ENCODE results near the gene TNFAIP3. TPM values are rescaled to one million over a fixed set of nuclear protein-coding genes. Genes with fewer than 3 reads are reported as not detected.
"Not testable (repeated sequence)": the region's sequence is repeated elsewhere in the genome, so short reads cannot be mapped to it uniquely, and the experiment has no call there.

TNFAIP3 gene
- total RNA-seq, 1 donor from 2014 or later, result 16.8 TPM

GRCh38 chr6:137840252-137840651 lies 26.8 kb upstream of the TNFAIP3 start:
- FAIRE-seq, result no peak
- peaks cover 6% of the 10 kb centered on the region for H3K9me3 Mint-ChIP-seq (ENCODE audit: unreplicated experiment)
- TF ChIP-seq, protein P1, sequence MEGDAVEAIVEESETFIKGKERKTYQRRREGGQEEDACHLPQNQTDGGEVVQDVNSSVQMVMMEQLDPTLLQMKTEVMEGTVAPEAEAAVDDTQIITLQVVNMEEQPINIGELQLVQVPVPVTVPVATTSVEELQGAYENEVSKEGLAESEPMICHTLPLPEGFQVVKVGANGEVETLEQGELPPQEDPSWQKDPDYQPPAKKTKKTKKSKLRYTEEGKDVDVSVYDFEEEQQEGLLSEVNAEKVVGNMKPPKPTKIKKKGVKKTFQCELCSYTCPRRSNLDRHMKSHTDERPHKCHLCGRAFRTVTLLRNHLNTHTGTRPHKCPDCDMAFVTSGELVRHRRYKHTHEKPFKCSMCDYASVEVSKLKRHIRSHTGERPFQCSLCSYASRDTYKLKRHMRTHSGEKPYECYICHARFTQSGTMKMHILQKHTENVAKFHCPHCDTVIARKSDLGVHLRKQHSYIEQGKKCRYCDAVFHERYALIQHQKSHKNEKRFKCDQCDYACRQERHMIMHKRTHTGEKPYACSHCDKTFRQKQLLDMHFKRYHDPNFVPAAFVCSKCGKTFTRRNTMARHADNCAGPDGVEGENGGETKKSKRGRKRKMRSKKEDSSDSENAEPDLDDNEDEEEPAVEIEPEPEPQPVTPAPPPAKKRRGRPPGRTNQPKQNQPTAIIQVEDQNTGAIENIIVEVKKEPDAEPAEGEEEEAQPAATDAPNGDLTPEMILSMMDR (IDR thresholded peaks at IDR 0.05; ENCODE audit: insufficient read depth, low read depth, low read length), result no peak
- TF ChIP-seq EZH2 (IDR thresholded peaks at IDR 0.05; ENCODE audit: insufficient read depth, low read length), result no peak

DNA sequence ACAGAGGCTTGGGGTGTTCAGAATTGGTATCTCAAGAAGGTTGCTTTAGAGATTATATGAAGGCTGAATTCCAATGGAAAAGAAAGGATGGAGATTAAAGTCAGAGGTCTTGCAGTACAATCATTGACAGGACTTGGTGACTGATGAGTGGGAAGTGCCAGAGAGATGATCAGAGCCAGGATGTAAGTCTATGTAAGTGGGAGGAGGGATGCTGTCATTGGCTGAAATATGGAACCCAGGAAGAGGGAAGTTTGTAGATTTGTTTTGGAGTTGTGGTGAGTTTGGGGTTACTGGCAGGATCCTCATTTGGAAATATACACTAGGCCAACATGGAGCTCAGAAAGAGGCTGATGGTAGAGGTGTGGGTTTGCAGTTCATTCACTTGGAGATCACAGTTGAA lies 23.8 kb upstream of the TNFAIP3 start:
- Histone ChIP-seq H3K36me3 (ENCODE audit: insufficient read depth, low read length) (no peaks in the 10 kb centered on the region), H3K4me2 (ENCODE audit: low read length) (no peak overlapping the region), H2AFZ (ENCODE audit: low read depth, low read length) (no peak overlapping the region), H3K4me3 (ENCODE audit: insufficient read depth, low read depth, low read length) (no peak overlapping the region), H3K79me2 (ENCODE audit: insufficient read depth, low read length) (no peaks in the 10 kb centered on the region), H3K27me3 (ENCODE audit: insufficient read depth, low read length) (no peaks in the 10 kb centered on the region), H3K27ac (ENCODE audit: low read depth, low read length) (no peak overlapping the region), H3K9ac (ENCODE audit: low read length) (no peak overlapping the region), H4K20me1 (ENCODE audit: insufficient read depth, low read length) (no peaks in the 10 kb centered on the region), H3K9me3 (ENCODE audit: insufficient read depth, low read depth, low read length) (no peaks in the 10 kb centered on the region), H3K4me1 (ENCODE audit: insufficient read depth, low read length) (no peaks in the 10 kb centered on the region)
- Mint-ChIP-seq H3K4me1 (ENCODE audit: low read depth, unreplicated experiment) (no peaks in the 10 kb centered on the region), H3K9me3 (ENCODE audit: unreplicated experiment) (peaks cover 6% of the 10 kb centered on the region), H3K4me3 (ENCODE audit: unreplicated experiment) (no peak overlapping the region), H3K36me3 (ENCODE audit: low read depth, unreplicated experiment) (no peaks in the 10 kb centered on the region), H3K27me3 (ENCODE audit: low read depth, unreplicated experiment) (no peaks in the 10 kb centered on the region), H3K27ac (ENCODE audit: unreplicated experiment) (no peak overlapping the region)
- no peak for FAIRE-seq
- TF ChIP-seq, protein P1 (IDR thresholded peaks at IDR 0.05; ENCODE audit: insufficient read depth, low read depth, low read length), result no peak
- no peak for TF ChIP-seq EZH2 (IDR thresholded peaks at IDR 0.05; ENCODE audit: insufficient read depth, low read length)
- no peak for DNase-seq (ENCODE audit: low read depth)

More at GRCh38 chr6:137840252-137840651, 26.8 kb upstream of the TNFAIP3 start:
- Histone ChIP-seq H3K4me3 (ENCODE audit: insufficient read depth, low read depth, low read length) (no peak overlapping the region), H4K20me1 (ENCODE audit: insufficient read depth, low read length) (no peaks in the 10 kb centered on the region), H3K36me3 (ENCODE audit: insufficient read depth, low read length) (no peaks in the 10 kb centered on the region), H2AFZ (ENCODE audit: low read depth, low read length) (no peak overlapping the region), H3K27me3 (ENCODE audit: insufficient read depth, low read length) (no peaks in the 10 kb centered on the region), H3K4me2 (ENCODE audit: low read length) (no peak overlapping the region), H3K79me2 (ENCODE audit: insufficient read depth, low read length) (no peaks in the 10 kb centered on the region), H3K9me3 (ENCODE audit: insufficient read depth, low read depth, low read length) (no peaks in the 10 kb centered on the region), H3K27ac (ENCODE audit: low read depth, low read length) (no peak overlapping the region), H3K4me1 (ENCODE audit: insufficient read depth, low read length) (no peaks in the 10 kb centered on the region), H3K9ac (ENCODE audit: low read length) (no peak overlapping the region)
- Mint-ChIP-seq H3K4me3 (ENCODE audit: unreplicated experiment) (no peak overlapping the region), H3K36me3 (ENCODE audit: low read depth, unreplicated experiment) (peaks cover 2% of the 10 kb centered on the region), H3K27ac (ENCODE audit: unreplicated experiment) (no peak overlapping the region), H3K4me1 (ENCODE audit: low read depth, unreplicated experiment) (no peaks in the 10 kb centered on the region), H3K27me3 (ENCODE audit: low read depth, unreplicated experiment) (no peaks in the 10 kb centered on the region)
- no peak for DNase-seq (ENCODE audit: low read depth)

GRCh38 chr6:137844327-137844726 lies 22.7 kb upstream of the TNFAIP3 start:
- H3K36me3 ChIP-seq (ENCODE audit: insufficient read depth, low read length); H3K79me2 ChIP-seq (ENCODE audit: insufficient read depth, low read length); H3K9ac ChIP-seq (ENCODE audit: low read length); H3K4me3 Mint-ChIP-seq (ENCODE audit: unreplicated experiment); H3K4me3 ChIP-seq (ENCODE audit: insufficient read depth, low read depth, low read length); H3K4me1 ChIP-seq (ENCODE audit: insufficient read depth, low read length); H2AFZ ChIP-seq (ENCODE audit: low read depth, low read length); DNase-seq (ENCODE audit: low read depth); H3K27ac ChIP-seq (ENCODE audit: low read depth, low read length); H3K27me3 Mint-ChIP-seq (ENCODE audit: low read depth, unreplicated experiment); H3K9me3 ChIP-seq (ENCODE audit: insufficient read depth, low read depth, low read length); H3K27ac Mint-ChIP-seq (ENCODE audit: unreplicated experiment); H3K4me2 ChIP-seq (ENCODE audit: low read length); FAIRE-seq; H4K20me1 ChIP-seq (ENCODE audit: insufficient read depth, low read length); H3K9me3 Mint-ChIP-seq (ENCODE audit: unreplicated experiment); H3K27me3 ChIP-seq (ENCODE audit: insufficient read depth, low read length); H3K36me3 Mint-ChIP-seq (ENCODE audit: low read depth, unreplicated experiment); H3K4me1 Mint-ChIP-seq (ENCODE audit: low read depth, unreplicated experiment): not testable (repeated sequence)

DNA sequence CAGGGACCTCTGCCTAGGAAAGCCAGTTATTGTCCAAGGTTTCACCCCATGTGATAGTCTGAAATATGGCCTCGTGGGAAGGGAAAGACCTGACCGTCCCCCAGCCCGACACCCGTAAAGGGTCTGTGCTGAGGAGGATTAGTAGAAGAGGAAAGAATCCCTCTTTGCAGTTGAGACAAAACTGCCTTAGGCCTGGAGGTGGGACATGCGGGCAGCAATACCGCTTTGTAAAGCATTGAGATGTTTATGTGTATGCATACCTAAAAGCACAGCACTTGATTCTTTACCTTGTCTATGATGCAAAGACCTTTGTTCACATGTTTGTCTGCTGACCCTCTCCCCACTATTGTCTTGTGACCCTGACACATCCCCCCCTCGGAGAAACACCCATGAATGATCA lies 22.3 kb upstream of the TNFAIP3 start:
- H3K27me3 Mint-ChIP-seq (ENCODE audit: low read depth, unreplicated experiment); H3K36me3 Mint-ChIP-seq (ENCODE audit: low read depth, unreplicated experiment); H3K4me1 ChIP-seq (ENCODE audit: insufficient read depth, low read length); H3K9me3 ChIP-seq (ENCODE audit: insufficient read depth, low read depth, low read length); H4K20me1 ChIP-seq (ENCODE audit: insufficient read depth, low read length); H3K4me3 ChIP-seq (ENCODE audit: insufficient read depth, low read depth, low read length); FAIRE-seq; H3K4me3 Mint-ChIP-seq (ENCODE audit: unreplicated experiment); H3K27ac ChIP-seq (ENCODE audit: low read depth, low read length); H3K9me3 Mint-ChIP-seq (ENCODE audit: unreplicated experiment); H3K9ac ChIP-seq (ENCODE audit: low read length); H3K79me2 ChIP-seq (ENCODE audit: insufficient read depth, low read length); H3K27me3 ChIP-seq (ENCODE audit: insufficient read depth, low read length); H3K36me3 ChIP-seq (ENCODE audit: insufficient read depth, low read length); H3K4me2 ChIP-seq (ENCODE audit: low read length); H3K27ac Mint-ChIP-seq (ENCODE audit: unreplicated experiment); H2AFZ ChIP-seq (ENCODE audit: low read depth, low read length); H3K4me1 Mint-ChIP-seq (ENCODE audit: low read depth, unreplicated experiment); DNase-seq (ENCODE audit: low read depth): not testable (repeated sequence)

All from astrocyte (in vitro differentiated cells and primary cell).